ENCODE results near the gene FUBP3. TPM values are rescaled to one million over a fixed set of nuclear protein-coding genes. Genes with fewer than 3 reads are reported as not detected.

The FUBP3 gene
- polyA plus RNA-seq, 1 of the 3 experiments (the other 2 are of a cell fraction) = 55.1 TPM

- WGBS (ENCODE audit: low lambda C conversion rate) = 100% methylated on average over 4 of the region's 4 CpGs
- Histone ChIP-seq H3K4me3 (ENCODE audit: low read depth in 2 of 2, low read length in 1 of 2) (no peak overlapping the region), H3K4me2 (no peak overlapping the region), H3K27me3 (ENCODE audit: insufficient read depth) (no peaks in the 10 kb centered on the region), H3K79me2 (ENCODE audit: insufficient read depth) (peaks cover 32% of the 10 kb centered on the region), H2AFZ (ENCODE audit: low read depth) (no peak overlapping the region), H3K4me1 (ENCODE audit: control insufficient read depth in 1 of 2, insufficient read depth in 2 of 2, low read depth in 1 of 2, low read length in 1 of 2) (no peaks in the 10 kb centered on the region; a peak in 1 of 4 replicates), H3K9ac (no peak overlapping the region), H3F3A (replicated peaks; ENCODE audit: insufficient read depth) (peaks cover 3% of the 10 kb centered on the region), H3K36me3 (replicated peaks in 1 of 2; ENCODE audit: control insufficient read depth in 1 of 2, insufficient read depth in 2 of 2, low read length in 1 of 2) (peaks cover 41 to 54% of the 10 kb centered on the region in 2 experiments), H3K9me3 (no peaks in the 10 kb centered on the region), H3K9me2 (no peaks in the 10 kb centered on the region), H3K27ac (ENCODE audit: low read depth in 2 of 2, low read length in 1 of 2) (no peak overlapping the region), H4K20me1 (ENCODE audit: insufficient read depth) (peaks cover 29% of the 10 kb centered on the region)
- POLR2A ChIA-PET = no interaction called here
- TF ChIP-seq IRF3 (IDR thresholded peaks at IDR 0.05; ENCODE audit: low read depth, low read length) = no peak
- no peak for TF ChIP-seq POLR2AphosphoS5 (IDR thresholded peaks at IDR 0.05; ENCODE audit: low read depth, low read length)
- TF ChIP-seq RCOR1 (IDR thresholded peaks at IDR 0.05; ENCODE audit: low read length) = no peak
- TF ChIP-seq TCF12 (IDR thresholded peaks at IDR 0.05) = no peak
- TF ChIP-seq JUND (IDR thresholded peaks at IDR 0.05) = no peak
- no peak for TF ChIP-seq ELF1 (IDR thresholded peaks at IDR 0.05)
- no peak for TF ChIP-seq REST (IDR thresholded peaks at IDR 0.05; ENCODE audit: low read depth, low read length)
- no peak for TF ChIP-seq RXRA (IDR thresholded peaks at IDR 0.05; ENCODE audit: borderline replicate concordance, low read depth)
- TF ChIP-seq CTCF (IDR thresholded peaks at IDR 0.05) = no peak
- TF ChIP-seq MEF2A (IDR thresholded peaks at IDR 0.05; ENCODE audit: borderline replicate concordance, low read depth) = no peak
- TF ChIP-seq SMC3 (IDR thresholded peaks at IDR 0.05; ENCODE audit: low read depth, low read length) = no peak
- no peak for DNase-seq
- CTCF ChIA-PET = no interaction called here
Observed at GRCh38 chr9:130597228-130597627, 17.9 kb downstream of the FUBP3 start.

- H3K9ac ChIP-seq = no peak overlapping the region
- DNase-seq = no peak
- H3K79me2 ChIP-seq (ENCODE audit: insufficient read depth) = peaks cover 22% of the 10 kb centered on the region; the same call in 1 of the 2 replicates
- H3K4me3 ChIP-seq (ENCODE audit: low read depth in 2 of 2, low read length in 1 of 2) = no peak overlapping the region
- no peaks in the 10 kb centered on the region; a peak in 1 of 4 replicates for H3K4me1 ChIP-seq (ENCODE audit: control insufficient read depth in 1 of 2, insufficient read depth in 2 of 2, low read depth in 1 of 2, low read length in 1 of 2)
- H3K4me2 ChIP-seq = no peak overlapping the region
- ChIA-PET CTCF (no interaction called here), POLR2A (no interaction called here)
- WGBS (ENCODE audit: low lambda C conversion rate) = 95% methylated on average over 5 of the region's 5 CpGs
- TF ChIP-seq USF2 (IDR thresholded peaks at IDR 0.05; ENCODE audit: borderline replicate concordance, low read depth, low read length) = no peak
- no peak for TF ChIP-seq TEAD4 (IDR thresholded peaks at IDR 0.05; ENCODE audit: borderline replicate concordance, insufficient read depth)
- no peak for TF ChIP-seq ELF1 (IDR thresholded peaks at IDR 0.05)
- no peak for TF ChIP-seq FOSL2 (IDR thresholded peaks at IDR 0.05; ENCODE audit: borderline replicate concordance, low read depth)
- H3K9me3 ChIP-seq = no peaks in the 10 kb centered on the region
- no peaks in the 10 kb centered on the region for H3K27me3 ChIP-seq (ENCODE audit: insufficient read depth)
- no peak overlapping the region for H2AFZ ChIP-seq (ENCODE audit: low read depth)
- H3K36me3 ChIP-seq (replicated peaks in 1 of 2; ENCODE audit: control insufficient read depth in 1 of 2, insufficient read depth in 2 of 2, low read length in 1 of 2) = peaks cover 44 to 52% of the 10 kb centered on the region in 2 experiments
- no peaks in the 10 kb centered on the region for H3K9me2 ChIP-seq
- H3K27ac ChIP-seq (ENCODE audit: low read depth in 2 of 2, low read length in 1 of 2) = no peak overlapping the region
- H4K20me1 ChIP-seq (ENCODE audit: insufficient read depth) = peaks cover 20% of the 10 kb centered on the region
- peaks cover 3% of the 10 kb centered on the region for H3F3A ChIP-seq (replicated peaks; ENCODE audit: insufficient read depth)
Observed at GRCh38 chr9:130598188-130598587, 18.8 kb downstream of the FUBP3 start.
